Nephron progenitor cell (in vitro differentiated cells): ENCODE results near the gene POLN.

Experiments used
- DNase-seq: peaks from one replicate; pipeline ENCODE4 v3.0.0; 2021
- H3K27ac Mint-ChIP-seq: 2 replicates; pipeline ENCODE4 v1.8.0; 2021; ENCODE audit warnings: mild to moderate bottlenecking, moderate library complexity, mixed read lengths
- H3K27me3 Mint-ChIP-seq: 2 replicates; pipeline ENCODE4 v1.8.0; 2021; ENCODE audit warnings: mild to moderate bottlenecking, low read depth, mixed read lengths; ENCODE audit not compliant: poor library complexity
- H3K36me3 Mint-ChIP-seq: 2 replicates; pipeline ENCODE4 v1.8.0; 2021; ENCODE audit warnings: low read depth, mixed read lengths
- H3K4me1 Mint-ChIP-seq: 2 replicates; pipeline ENCODE4 v1.8.0; 2021; ENCODE audit warnings: mixed read lengths
- H3K4me3 Mint-ChIP-seq: 2 replicates; pipeline ENCODE4 v1.8.0; 2021; ENCODE audit warnings: mild to moderate bottlenecking, moderate library complexity, mixed read lengths
- H3K9me3 Mint-ChIP-seq: 2 replicates; pipeline ENCODE4 v1.8.0; 2021; ENCODE audit warnings: mild to moderate bottlenecking, moderate library complexity, mixed read lengths
- CTCF ChIP-seq: fragments of 200-600 bp; sonication (generic); IDR thresholded peaks from 2 replicates; pipeline ENCODE4 v1.5.0; 2021; ENCODE audit warnings: antibody characterized with exemption

POLN gene

GRCh38 chr4:2065106-2065930, 176.6 kb downstream of the POLN start:
- no peak overlapping the region for H3K27ac Mint-ChIP-seq
- TF ChIP-seq CTCF: no peak
- DNase-seq: no peak
- peaks cover 8% of the 10 kb centered on the region for H3K4me1 Mint-ChIP-seq
- no peaks in the 10 kb centered on the region for H3K36me3 Mint-ChIP-seq
- no peaks in the 10 kb centered on the region for H3K9me3 Mint-ChIP-seq
- H3K4me3 Mint-ChIP-seq: no peak overlapping the region
- H3K27me3 Mint-ChIP-seq: peaks cover 19% of the 10 kb centered on the region

GRCh38 chr4:2064276-2064991, 177.5 kb downstream of the POLN start:
- DNase-seq: no peak
- H3K27ac Mint-ChIP-seq: no peak overlapping the region
- H3K36me3 Mint-ChIP-seq: no peaks in the 10 kb centered on the region
- TF ChIP-seq CTCF: no peak
- no peaks in the 10 kb centered on the region for H3K9me3 Mint-ChIP-seq
- peaks cover 8% of the 10 kb centered on the region for H3K4me1 Mint-ChIP-seq
- H3K27me3 Mint-ChIP-seq: peaks cover 22% of the 10 kb centered on the region
- H3K4me3 Mint-ChIP-seq: no peak overlapping the region

GRCh38 chr4:2063557-2064275, 178.2 kb downstream of the POLN start:
- no peaks in the 10 kb centered on the region for H3K36me3 Mint-ChIP-seq
- H3K9me3 Mint-ChIP-seq: no peaks in the 10 kb centered on the region
- no peak overlapping the region for H3K27ac Mint-ChIP-seq
- H3K4me1 Mint-ChIP-seq: peaks cover 8% of the 10 kb centered on the region
- no peak for TF ChIP-seq CTCF
- no peak for DNase-seq
- no peak overlapping the region for H3K4me3 Mint-ChIP-seq
- peaks cover 22% of the 10 kb centered on the region for H3K27me3 Mint-ChIP-seq

- Mint-ChIP-seq H3K4me3 (no peak overlapping the region), H3K27ac (no peak overlapping the region), H3K27me3 (peaks cover 22% of the 10 kb centered on the region), H3K4me1 (peaks cover 3% of the 10 kb centered on the region), H3K9me3 (no peaks in the 10 kb centered on the region), H3K36me3 (no peaks in the 10 kb centered on the region)
- DNase-seq: no peak
- TF ChIP-seq CTCF: no peak
Observed at GRCh38 chr4:2062808-2063524, 179.0 kb downstream of the POLN start.

- DNase-seq: no peak
- TF ChIP-seq CTCF: no peak
- Mint-ChIP-seq H3K27ac (no peak overlapping the region), H3K9me3 (no peaks in the 10 kb centered on the region), H3K4me1 (no peaks in the 10 kb centered on the region), H3K4me3 (no peak overlapping the region), H3K27me3 (peaks cover 29% of the 10 kb centered on the region), H3K36me3 (no peaks in the 10 kb centered on the region)
Observed at GRCh38 chr4:2062168-2062807, 179.6 kb downstream of the POLN start.
